Renal cortex interstitium (tissue), 11 donors: ENCODE results near the gene DDR1. TPM values are rescaled to one million over a fixed set of nuclear protein-coding genes. Genes with fewer than 3 reads are reported as not detected.
"Not testable (repeated sequence)": the region's sequence is repeated elsewhere in the genome, so short reads cannot be mapped to it uniquely, and the experiment has no call there.

ENCODE experiments used
- DNase-seq, 11 donors: peaks; one replicate each; pipeline ENCODE4 v3.0.0-alpha.2; 2013; ENCODE audit warnings: low read depth in 9 of 11, low spot score in 4 of 11; ENCODE audit errors: extremely low read depth in 1 of 11
- polyA plus RNA-seq, 3 donors: library from polyadenylated mRNA; unstranded; fragments of 120-200 nt; gene quantifications; one replicate each; pipeline ENCODE4 v1.2.1, GENCODE V29; 2013; ENCODE audit not compliant: insufficient read length in 3 of 3

Gene DDR1
- polyA plus RNA-seq, 3 donors: 145 to 195 (median 177) TPM

DNA sequence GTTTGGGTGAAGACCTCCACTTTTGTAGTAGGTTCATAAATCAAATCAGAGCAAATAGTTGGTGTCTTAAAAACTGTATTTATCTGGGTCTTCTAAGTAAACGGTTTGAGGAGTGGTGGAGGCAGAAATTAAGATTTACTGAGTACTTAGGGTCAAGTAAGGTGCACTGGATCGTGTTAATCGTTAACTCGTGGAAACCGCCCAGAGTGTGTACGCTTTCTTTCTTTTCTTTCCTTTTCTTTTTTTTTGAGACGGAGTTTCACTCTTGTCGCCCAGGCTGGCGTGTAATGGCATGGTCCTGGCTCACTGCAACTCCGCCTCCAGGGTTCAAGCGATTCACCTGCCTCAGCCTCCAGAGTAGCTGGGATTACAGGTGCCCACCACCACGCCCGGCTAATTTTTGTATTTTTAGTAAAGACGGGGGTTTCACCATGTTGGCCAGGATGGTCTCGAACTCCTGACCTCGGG, 23.0 kb downstream of the DDR1 start:
- peak in 2 of 11 donors; percentile 24 to 43 for DNase-seq

DNA sequence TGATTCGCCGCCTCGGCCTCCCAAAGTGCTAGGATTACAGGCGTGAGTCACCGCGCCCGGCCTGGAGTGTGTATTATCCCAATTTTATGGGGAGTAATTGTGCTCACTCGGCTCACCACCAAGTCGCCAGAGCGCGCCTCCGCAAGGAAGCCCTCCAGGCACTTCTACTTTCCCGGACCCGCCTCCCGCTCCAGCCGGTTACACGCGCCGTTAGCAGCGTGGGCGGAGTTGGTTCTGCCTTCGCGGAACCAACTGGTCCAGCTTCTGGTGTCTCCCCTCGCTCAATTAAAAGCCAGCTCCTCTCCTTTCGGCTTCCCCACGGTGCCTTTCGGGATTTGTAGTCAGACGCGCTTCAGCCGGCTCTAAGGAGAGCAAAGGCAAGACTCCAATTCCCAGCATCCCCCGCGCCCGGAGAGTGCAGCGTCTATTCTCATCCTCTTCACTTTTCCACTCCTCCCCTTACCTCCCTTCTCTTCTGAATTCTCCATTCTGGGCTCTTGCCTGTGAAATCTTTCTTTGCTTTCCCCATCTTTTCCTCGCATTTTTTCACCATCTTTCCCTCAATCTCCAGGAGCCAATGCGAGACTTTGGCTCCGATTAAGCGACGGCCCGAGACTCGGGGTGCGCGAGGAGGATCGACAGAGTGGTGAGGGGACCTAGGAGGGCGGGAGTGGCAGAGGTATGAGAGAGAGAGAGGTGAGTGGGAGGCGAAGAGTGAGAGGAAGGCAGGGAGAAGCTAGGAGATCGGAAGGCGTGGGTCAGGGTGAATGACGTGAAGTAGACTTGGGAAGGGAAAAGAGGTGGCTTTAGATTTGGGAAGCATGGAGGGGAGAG, 23.7 kb downstream of the DDR1 start, which contains the start of gene GTF2H4:
GTF2H4 (plus strand) TSS at position 450 of the 834 bp plus-strand sequence.
- DNase-seq: peak; percentile 91 to 99 (median 95)

DNA sequence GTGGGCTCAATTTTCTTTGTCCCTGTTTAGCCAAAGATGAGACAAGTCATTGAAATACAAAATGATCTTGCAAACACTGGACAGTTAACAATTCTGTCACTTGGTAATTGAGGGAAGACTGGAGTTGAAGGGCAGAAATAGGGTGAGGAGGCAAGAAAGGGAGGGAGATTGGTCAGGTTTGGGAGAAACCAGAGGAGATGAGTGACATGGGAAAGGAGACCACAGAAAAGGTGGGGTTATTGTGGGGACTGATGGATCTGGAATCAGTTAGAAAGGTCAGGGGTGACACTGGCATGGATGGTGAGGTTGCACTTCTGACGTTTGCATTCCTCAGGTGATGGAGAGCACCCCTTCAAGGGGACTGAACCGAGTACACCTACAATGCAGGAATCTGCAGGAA, 24.4 kb downstream of the DDR1 start:
- DNase-seq: no peak

DNA sequence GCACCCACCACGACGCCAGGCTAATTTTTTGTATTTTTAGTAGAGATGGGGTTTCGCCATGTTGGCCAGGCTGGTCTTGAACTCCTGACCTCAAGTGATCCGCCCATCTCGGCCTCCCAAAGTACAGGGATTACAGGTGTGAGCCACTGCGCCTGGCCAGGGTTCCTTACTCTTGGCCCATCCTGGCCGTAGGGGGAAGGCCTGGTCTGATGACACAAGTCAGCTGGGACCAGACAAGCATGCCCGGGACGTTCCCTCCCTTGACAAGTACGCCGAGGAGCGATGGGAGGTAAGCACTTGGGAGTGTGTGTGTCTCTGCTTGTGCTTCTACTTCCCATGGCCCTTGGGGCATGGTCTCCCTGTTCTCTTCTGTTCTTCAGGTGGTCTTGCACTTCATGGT, 26.2 kb downstream of the DDR1 start:
- not testable (repeated sequence) for DNase-seq

DNA sequence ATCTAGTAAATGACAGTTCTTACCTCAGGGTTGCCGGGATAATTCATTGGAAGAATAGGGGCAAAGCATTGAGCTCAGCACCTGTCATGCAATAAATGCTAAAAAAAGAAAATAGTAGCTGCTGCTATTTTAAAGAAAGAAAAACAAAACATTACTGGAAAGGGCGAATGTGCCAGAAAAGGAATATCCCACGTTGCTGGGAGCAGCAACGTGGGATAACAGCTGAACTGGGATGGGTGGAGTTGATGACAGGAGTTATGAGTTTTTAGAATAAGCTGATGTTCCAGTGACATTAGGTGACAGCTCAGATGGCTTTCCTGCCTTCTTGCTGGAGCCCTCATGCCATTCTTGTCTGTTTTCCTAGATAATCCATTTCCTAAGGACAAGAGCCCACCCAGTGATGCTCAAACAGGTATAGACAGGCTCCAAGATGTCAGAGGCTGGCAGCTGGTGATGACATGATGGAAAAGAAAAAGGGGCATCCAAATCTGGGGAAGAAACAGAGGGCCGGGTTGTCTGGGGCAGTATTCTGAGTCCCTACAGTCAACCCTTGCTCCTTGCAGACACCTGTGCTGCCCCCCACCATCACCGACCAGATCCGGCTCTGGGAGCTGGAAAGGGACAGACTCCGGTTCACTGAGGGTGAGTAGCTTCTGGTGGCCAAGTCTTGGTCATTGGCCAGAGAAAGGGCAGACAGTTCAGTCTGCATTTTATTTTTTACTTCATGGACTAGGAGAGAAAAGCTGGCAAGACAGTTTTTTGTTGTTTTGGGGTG, 28.6 kb downstream of the DDR1 start:
- no peak for DNase-seq

DNA sequence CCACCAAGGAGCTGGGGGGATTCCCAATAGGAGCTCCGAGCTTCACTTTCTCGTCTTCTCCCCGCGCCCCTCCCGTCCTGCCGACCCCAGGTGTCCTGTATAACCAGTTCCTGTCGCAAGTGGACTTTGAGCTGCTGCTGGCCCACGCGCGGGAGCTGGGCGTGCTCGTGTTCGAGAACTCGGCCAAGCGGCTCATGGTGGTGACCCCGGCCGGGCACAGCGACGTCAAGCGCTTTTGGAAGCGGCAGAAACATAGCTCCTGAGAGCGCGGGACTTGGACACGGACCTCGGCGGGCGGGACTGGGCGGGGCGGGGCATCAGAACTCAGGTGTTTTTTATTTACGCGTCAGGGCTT, 29.4 kb downstream of the DDR1 start:
- peak in 2 of 11 donors; percentile 22 to 23 for DNase-seq

DNA sequence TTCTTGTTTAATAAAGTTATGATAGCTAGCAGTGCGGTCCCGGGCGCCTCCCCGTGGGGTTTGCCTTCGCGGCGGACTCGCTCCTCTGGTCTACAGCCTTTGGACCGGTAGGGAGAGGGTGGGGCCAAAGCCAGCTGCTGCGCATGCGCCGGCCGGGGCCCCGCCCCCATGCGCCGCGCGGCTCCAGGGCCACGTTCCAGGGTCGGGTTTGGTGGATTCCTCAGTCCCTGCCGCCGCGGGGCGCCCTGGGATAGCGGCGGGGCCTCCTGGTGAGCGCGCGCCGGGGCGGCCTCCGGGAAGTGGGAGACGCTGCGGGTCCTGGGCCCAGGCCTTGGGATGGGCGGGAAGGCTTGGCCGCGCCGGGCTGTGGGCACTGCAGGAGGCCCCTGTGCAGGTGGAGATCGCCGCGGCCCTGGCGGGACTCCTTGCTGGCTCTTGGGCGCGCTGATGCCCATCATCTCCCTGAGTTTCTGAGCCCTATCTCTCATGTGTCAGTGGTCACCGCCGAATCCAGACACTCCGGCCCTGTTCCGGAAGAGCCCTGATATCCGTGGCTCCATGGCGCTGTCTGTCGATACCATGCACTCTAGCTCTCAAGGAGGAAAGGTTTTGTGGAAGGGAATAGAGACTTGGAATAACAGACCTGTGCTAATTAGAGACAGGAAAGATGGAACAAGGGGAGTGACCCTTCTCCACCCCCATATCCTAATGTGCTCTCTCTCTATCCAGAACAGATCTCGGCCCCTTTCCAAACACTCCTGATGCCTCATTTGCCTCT, 29.9 kb downstream of the DDR1 start, which contains the start of gene VARS2:
VARS2 (plus strand) TSS at position 163 of the 778 bp plus-strand sequence; CDS start at position 762, 599 bp downstream.
- peak; percentile 85 to 93 (median 90) for DNase-seq

DNA sequence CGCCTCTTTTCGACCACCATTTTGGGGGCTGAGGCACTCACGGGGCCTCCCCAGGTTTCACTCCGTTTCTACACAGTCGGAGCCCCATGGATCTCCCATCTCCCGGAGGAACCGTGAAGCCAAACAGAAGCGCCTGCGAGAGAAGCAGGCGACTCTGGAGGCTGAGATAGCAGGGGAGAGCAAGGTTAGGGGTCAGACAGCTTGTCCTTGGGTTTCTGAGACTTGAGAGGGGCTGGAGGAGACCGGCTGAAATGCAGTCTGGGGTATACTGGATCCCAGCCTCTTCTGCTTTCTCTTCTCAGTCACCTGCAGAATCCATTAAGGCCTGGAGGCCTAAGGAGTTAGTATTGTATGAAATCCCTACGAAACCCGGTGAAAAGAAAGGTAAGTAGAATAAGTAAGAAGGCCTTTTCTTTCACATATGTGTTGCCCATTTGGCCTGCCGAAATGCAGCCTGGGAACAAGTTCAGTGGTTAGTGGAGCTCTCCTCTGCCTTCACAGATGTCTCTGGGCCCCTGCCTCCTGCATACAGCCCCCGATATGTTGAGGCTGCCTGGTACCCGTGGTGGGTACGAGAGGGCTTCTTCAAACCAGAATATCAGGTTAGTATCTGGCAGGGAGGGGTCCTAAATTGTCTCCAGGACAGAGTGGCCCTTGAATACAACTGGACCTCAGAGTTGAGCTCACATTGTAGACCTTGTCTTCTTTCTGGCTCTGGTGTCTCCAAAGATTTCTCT, 30.7 kb downstream of the DDR1 start:
- no peak for DNase-seq

DNA sequence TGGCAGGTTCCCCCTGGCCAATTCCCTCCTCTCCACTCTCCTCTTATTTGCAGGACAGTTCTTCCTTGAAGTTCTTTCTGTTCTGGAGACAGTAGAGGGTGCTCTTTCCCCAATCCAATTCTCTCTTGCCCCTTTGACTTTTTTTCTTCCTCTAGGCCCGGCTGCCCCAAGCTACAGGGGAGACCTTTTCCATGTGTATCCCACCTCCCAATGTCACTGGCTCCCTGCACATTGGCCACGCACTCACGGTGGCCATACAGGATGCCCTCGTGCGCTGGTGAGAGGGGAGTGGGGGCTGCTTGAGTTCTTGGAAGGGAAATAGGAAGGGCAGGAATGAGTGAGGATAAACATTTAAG, 31.2 kb downstream of the DDR1 start:
- DNase-seq: peak in 9 of 11 donors; percentile 45 to 74 (median 59)

DNA sequence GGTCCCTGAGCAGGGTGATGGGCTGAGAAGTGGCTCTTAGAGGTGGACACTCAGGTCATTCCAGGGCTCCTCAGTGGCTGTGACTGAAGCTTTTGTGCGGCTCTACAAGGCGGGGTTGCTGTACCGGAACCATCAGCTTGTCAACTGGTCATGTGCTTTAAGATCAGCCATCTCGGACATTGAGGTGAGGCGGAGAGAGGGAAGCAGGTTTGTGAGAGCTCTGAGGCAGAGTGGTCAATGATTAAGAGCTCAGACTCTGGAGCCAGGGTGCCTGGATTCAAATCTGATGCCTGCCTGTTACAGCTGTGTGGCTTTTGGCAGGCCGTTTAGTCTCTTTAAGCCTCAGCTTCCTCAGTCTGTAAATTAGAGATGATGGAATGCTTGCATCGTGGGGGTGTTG, 32.7 kb downstream of the DDR1 start:
- no peak for DNase-seq

DNA sequence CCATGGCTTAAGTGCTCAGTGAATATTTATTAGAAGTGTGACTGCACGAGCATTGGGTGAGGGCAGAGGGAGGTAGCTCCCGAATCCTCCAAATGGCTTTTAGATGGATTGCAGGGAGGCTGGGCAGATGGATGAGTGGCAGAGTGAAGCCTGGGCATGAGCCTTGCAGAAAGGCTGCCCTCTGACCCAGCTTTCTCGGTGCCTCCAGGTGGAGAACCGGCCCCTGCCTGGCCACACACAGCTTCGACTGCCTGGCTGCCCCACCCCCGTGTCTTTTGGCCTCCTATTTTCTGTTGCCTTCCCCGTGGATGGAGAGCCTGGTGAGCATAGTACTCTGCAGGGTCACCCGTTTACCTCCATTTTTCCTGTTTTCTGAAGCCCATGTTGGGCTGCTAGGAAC, 33.2 kb downstream of the DDR1 start:
- DNase-seq: no peak

DNA sequence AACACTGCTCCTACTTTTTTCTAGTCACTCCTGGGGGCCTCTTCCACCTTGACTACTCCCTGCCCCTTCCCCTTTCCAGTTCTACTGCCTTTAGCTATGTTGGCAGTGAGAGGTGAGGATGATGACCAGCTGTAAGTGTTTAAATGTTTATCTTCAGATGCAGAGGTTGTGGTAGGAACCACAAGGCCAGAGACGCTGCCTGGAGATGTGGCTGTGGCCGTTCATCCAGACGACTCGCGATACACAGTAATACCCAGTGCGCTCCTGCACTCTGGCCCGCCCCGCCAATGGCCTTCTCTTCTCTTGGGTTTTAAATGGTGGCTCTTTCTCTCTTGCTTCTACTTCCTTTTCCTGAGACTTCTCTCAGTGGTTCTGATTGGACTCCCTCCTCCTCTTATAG, 34.4 kb downstream of the DDR1 start:
- no peak for DNase-seq

DNA sequence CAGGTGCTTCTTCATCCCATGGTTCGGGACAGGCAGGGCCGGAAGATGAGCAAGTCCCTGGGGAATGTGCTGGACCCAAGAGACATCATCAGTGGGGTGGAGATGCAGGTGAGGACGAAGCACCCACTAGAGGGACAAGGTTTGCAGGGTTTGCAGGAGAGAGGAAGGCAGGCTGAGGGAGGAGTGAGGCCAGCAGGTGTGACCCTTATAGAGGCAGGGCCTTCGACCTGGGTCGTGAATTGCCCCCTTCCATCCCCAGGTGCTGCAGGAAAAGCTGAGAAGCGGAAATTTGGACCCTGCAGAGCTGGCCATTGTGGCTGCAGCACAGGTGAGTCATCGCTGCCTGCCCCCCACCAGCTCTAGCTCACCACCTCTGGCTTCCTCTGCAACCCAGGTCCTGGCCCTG, 38.1 kb downstream of the DDR1 start:
- no peak for DNase-seq

DNA sequence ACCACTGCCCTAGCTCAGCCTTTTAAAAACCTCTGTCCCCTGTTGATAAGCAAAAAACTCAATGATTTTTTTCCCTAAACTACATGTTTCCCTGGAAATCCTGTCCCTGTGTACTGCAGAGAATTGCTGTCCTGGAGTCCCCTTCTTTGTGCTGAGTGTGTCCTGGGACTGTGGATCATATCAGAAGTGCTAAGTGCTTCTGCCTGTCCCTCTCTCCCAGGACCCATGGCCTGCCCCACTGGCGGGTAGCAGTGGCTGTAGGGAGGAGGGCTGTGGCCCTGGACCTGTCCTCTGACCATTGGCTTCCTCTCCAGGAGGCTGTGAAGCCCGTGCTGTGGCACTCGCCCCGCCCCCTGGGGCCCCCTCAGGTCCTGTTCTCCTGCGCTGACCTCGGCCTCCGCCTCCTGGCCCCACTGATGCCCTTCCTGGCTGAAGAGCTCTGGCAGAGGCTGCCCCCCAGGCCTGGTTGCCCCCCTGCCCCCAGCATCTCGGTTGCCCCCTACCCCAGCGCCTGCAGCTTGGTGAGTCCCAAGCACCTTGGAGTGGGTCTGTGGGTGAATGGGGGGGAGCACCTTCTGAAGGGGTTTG, 39.8 kb downstream of the DDR1 start:
- not testable (repeated sequence) for DNase-seq

DNA sequence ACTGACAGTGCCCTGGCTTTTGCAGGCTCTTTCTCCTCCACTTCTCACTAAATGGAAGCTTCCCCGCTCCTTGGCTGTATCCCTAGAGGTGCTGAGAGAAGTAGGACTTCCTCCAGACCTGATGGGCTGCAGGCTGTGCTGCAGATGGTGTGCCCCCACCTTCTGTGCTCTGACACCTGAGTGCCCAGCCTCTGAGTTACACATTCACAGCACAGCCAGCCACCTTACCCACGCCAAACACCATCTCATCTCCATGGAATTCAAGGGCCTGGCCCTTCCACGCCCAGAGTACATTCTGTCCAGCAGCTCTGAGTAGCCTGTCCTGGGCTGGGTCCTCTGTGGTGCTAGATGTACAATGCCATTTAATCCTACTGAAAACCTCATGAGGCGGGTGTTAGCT, 42.3 kb downstream of the DDR1 start:
- DNase-seq: no peak

DNA sequence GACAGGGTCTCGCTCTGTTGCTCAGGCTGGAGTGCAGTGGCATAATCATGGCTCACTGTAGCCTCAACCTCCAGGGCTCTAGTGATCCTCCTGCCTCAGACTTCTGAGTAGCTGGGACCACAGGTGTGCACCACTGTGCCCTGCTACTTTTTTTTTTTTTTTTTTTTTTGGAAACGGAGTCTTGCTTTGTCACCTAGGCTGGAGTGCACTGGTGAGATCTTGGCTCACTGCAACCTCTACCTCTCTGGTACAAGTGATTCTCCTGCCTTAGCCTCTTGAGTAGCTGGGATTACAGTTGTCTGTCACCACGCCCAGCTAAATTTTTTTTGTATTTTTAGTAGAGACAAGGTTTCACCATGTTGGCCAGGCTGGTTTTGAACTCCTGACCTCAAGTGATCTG, 42.8 kb downstream of the DDR1 start:
- DNase-seq: not testable (repeated sequence)

DNA sequence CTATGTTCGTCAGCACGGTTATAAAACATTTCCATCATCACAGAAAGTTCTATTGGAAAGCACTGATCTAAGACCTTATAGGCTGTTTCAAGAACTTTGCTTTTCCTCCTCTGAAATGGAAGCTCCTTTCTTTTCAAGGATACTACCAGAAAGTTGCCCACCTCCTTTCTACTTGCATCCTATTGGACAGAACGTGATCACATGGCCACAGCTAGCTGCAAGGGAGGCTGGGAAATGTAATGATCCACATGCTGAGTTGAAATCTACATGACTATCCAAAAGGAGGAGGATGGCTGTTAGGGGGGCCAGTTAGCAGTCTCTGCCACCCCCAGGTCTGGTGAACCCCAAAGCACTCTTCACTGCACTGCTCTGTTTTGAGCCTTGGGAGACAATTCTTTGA, 44.4 kb downstream of the DDR1 start:
- no peak for DNase-seq

DNA sequence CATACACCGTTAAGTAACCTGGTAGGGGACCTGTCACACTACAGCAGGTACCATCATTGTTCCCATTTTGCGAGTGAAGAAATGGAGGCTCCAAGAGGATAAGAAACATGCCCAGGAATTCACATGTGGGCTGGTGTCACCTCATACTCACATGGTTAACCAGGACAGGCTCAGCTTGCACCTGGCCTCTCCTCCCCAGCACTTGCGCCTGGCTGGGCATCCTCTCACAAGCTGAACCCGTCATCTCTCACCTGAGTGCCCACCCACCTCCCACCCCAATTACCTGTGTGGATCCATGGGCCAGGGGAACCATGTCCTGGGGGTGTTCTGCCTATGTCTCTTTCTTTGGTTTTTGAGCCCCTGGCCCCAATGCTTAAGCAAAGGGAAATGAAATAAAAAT, 46.2 kb downstream of the DDR1 start:
- no peak for DNase-seq
